CD4-positive, alpha-beta T cell treated with Interleukin-12 subunit alpha and Interleukin-12 subunit beta, for 1 hour (primary cell): ENCODE data around the gene LDHD.
"Not testable (repeated sequence)": the region's sequence is repeated elsewhere in the genome, so short reads cannot be mapped to it uniquely, and the experiment has no call there.

Experiments used
- DNase-seq: peaks from one replicate; pipeline ENCODE4 v3.0.0-alpha.2; 2020

The LDHD gene

GRCh38 chr16:75097941-75098901 is 18.4 kb downstream of the LDHD start:
- peak; percentile 75 for DNase-seq

GRCh38 chr16:75097191-75097761 is 19.3 kb downstream of the LDHD start:
- DNase-seq, result no peak

- DNase-seq, result no peak
Observed at GRCh38 chr16:75096656-75097055, 19.9 kb downstream of the LDHD start.

- no peak for DNase-seq
Observed at GRCh38 chr16:75095204-75095621, 21.4 kb downstream of the LDHD start.

GRCh38 chr16:75093598-75094540 is 22.7 kb downstream of the LDHD start:
- DNase-seq, result no peak

- no peak for DNase-seq
Observed at GRCh38 chr16:75092777-75093176, 23.8 kb downstream of the LDHD start.

GRCh38 chr16:75091619-75092018 is 25.0 kb downstream of the LDHD start:
- not testable (repeated sequence) for DNase-seq

- not testable (repeated sequence) for DNase-seq
Observed at GRCh38 chr16:75090899-75091298, 25.7 kb downstream of the LDHD start.

- no peak for DNase-seq
Observed at GRCh38 chr16:75089486-75090202, 26.9 kb downstream of the LDHD start.

GRCh38 chr16:75088934-75089333 is 27.6 kb downstream of the LDHD start:
- no peak for DNase-seq

- no peak for DNase-seq
Observed at GRCh38 chr16:75088216-75088615, 28.4 kb downstream of the LDHD start.

GRCh38 chr16:75087375-75087979 is 29.1 kb downstream of the LDHD start:
- no peak for DNase-seq

GRCh38 chr16:75086688-75087374 is 29.7 kb downstream of the LDHD start:
- DNase-seq, result no peak

GRCh38 chr16:75086281-75086680 is 30.3 kb downstream of the LDHD start:
- no peak for DNase-seq

GRCh38 chr16:75085556-75085955 is 31.0 kb downstream of the LDHD start:
- DNase-seq, result no peak

GRCh38 chr16:75083813-75084212 is 32.8 kb downstream of the LDHD start:
- DNase-seq, result no peak

GRCh38 chr16:75081179-75081859 is 35.3 kb downstream of the LDHD start:
- no peak for DNase-seq

GRCh38 chr16:75080205-75081029 is 36.2 kb downstream of the LDHD start:
- no peak for DNase-seq

- DNase-seq, result no peak
Observed at GRCh38 chr16:75079346-75079926, 37.1 kb downstream of the LDHD start.
